HCT116 (cell line): ENCODE data around the gene ARRB2. TPM values are rescaled to one million over a fixed set of nuclear protein-coding genes. Genes with fewer than 3 reads are reported as not detected.

Experiments
- ATAC-seq: fragments of 200-7000 bp; cut with Tn5 transposase; 2 replicates; pipeline ENCODE4 v1.9.1; 2020; ENCODE audit warnings: mild to moderate bottlenecking, moderate library complexity
- BruUV-seq: library from RNA; stranded (reverse); fragments of 400-500 nt; replicated peaks from 2 replicates; lab custom pipeline; 2021; lab: Mats Ljungman, UMichigan
- CTCF ChIA-PET: fragments of 300-600 bp; sonication (Branson Sonifier 250); formaldehyde crosslinking; loops from one replicate; lab custom pipeline; 2021; ENCODE audit warnings: antibody characterized with exemption; lab: Charles Lee
- POLR2A ChIA-PET: fragments of 300-600, 350-600 bp; sonication (Branson Sonifier 250); formaldehyde crosslinking; loops from one replicate; lab custom pipeline; 2021; ENCODE audit warnings: antibody characterized with exemption; lab: Charles Lee
- RAD21 ChIA-PET, 2 experiments: fragments of 300-600 bp; sonication (Branson Sonifier 250); formaldehyde crosslinking; loops; one replicate each; lab custom pipeline; 2023; ENCODE audit warnings: low total read pairs in 2 of 2; ENCODE audit not compliant: uncharacterized antibody in 2 of 2, unreplicated experiment in 2 of 2, low non-redundant PET in 1 of 2; lab: Charles Lee
- DNase-seq: peaks from one replicate; pipeline ENCODE4 v3.0.0-alpha.2; 2010; ENCODE audit warnings: low read depth, low spot score
- H2AFZ ChIP-seq: fragments of 200-600 bp; shearing (Covaris generic), sonication (generic); 2 replicates; pipeline ENCODE4 v1.6.1; 2017; ENCODE audit warnings: low read depth, mixed run types, mixed read lengths, antibody characterized with exemption, low read length; ENCODE audit not compliant: poor library complexity, severe bottlenecking
- H3K27ac ChIP-seq: 2 replicates; pipeline ENCODE4 v1.5.1; 2012; ENCODE audit warnings: low read depth, low read length
- H3K27me3 ChIP-seq: fragments of 200-600 bp; sonication (generic); 2 replicates; pipeline ENCODE4 v1.6.1; 2016; ENCODE audit warnings: mixed run types, low read length, mixed read lengths; ENCODE audit not compliant: insufficient read depth
- H3K36me3 ChIP-seq, 2 experiments: fragments of 200-500 bp in 1 of 2; fragments of 200-600 bp in 1 of 2; sonication (Bioruptor generic) in 1 of 2; sonication (generic) in 1 of 2; 2 replicates each; pipeline versions ENCODE4 v1.5.1 to v1.6.1; 2014 to 2016; ENCODE audit warnings: low read length in 2 of 2, inconsistent platforms in 1 of 2, mixed read lengths in 1 of 2, mixed run types in 1 of 2; ENCODE audit not compliant: insufficient read depth in 2 of 2, control insufficient read depth in 1 of 2
- H3K4me1 ChIP-seq, 2 experiments: fragments of 200-600 bp in 1 of 2; sonication (generic) in 1 of 2; 2 replicates each; pipeline versions ENCODE4 v1.5.1 to v1.6.1; 2012 to 2017; ENCODE audit warnings: low read length in 2 of 2, inconsistent platforms in 1 of 2, mild to moderate bottlenecking in 1 of 2, mixed read lengths in 1 of 2, mixed run types in 1 of 2, moderate library complexity in 1 of 2; ENCODE audit not compliant: insufficient read depth in 2 of 2, control insufficient read depth in 1 of 2
- H3K4me2 ChIP-seq: fragments of 200-600 bp; sonication (generic); 2 replicates; pipeline ENCODE4 v1.6.1; 2017; ENCODE audit warnings: mixed run types, low read length, mixed read lengths
- H3K4me3 ChIP-seq, 2 experiments: fragments of 200-600 bp in 1 of 2; sonication (generic) in 1 of 2; replicated peaks in 1 of 2; 2 replicates each; pipeline ENCODE4 v1.5.1; 2011 to 2016; ENCODE audit warnings: low read length in 2 of 2, control low read depth in 1 of 2, low read depth in 1 of 2, mild to moderate bottlenecking in 1 of 2, mixed read lengths in 1 of 2, mixed run types in 1 of 2
- H3K79me2 ChIP-seq: fragments of 200-600 bp; sonication (generic); 2 replicates; pipeline ENCODE4 v1.6.1; 2017; ENCODE audit warnings: mild to moderate bottlenecking, mixed run types, low read length, moderate library complexity, mixed read lengths; ENCODE audit not compliant: insufficient read depth
- H3K9ac ChIP-seq: fragments of 200-600 bp; sonication (generic); 2 replicates; pipeline ENCODE4 v1.6.1; 2016; ENCODE audit warnings: low read length, mixed read lengths
- H3K9me2 ChIP-seq: fragments of 200-600 bp; sonication (generic), shearing (Covaris generic); 2 replicates; pipeline ENCODE4 v1.6.1; 2017; ENCODE audit warnings: mixed run types, mild to moderate bottlenecking, moderate library complexity; ENCODE audit not compliant: insufficient read depth
- H3K9me3 ChIP-seq, 2 experiments: fragments of 200-500 bp in 1 of 2; fragments of 200-600 bp in 1 of 2; sonication (Bioruptor generic) in 1 of 2; sonication (generic) in 1 of 2; 2 replicates each; pipeline ENCODE4 v1.6.1; 2014 to 2017; ENCODE audit warnings: low read length in 2 of 2, mixed read lengths in 2 of 2, inconsistent platforms in 1 of 2, low read depth in 1 of 2, mild to moderate bottlenecking in 1 of 2, mixed run types in 1 of 2, moderate library complexity in 1 of 2; ENCODE audit not compliant: control insufficient read depth in 1 of 2, insufficient read depth in 1 of 2
- H4K20me1 ChIP-seq: fragments of 200-600 bp; sonication (generic), shearing (Covaris generic); 2 replicates; pipeline ENCODE4 v1.6.1; 2017; ENCODE audit warnings: mixed run types, mild to moderate bottlenecking, moderate library complexity; ENCODE audit not compliant: insufficient read depth
- CBX3 ChIP-seq: IDR thresholded peaks from 2 replicates; pipeline ENCODE4 v1.6.1; 2012; ENCODE audit warnings: low read depth
- CTCF ChIP-seq, 3 experiments: fragments of 200-600 bp in 1 of 3; sonication (generic) in 1 of 3; IDR thresholded peaks in 2 of 3; conservative IDR thresholded peaks in 1 of 3; 2 replicates each; pipeline ENCODE4 v1.5.1; 2012 to 2017; ENCODE audit warnings: low read depth in 2 of 3, low read length in 2 of 3, antibody characterized with exemption in 1 of 3, borderline replicate concordance in 1 of 3, control low read depth in 1 of 3, mild to moderate bottlenecking in 1 of 3, mixed read lengths in 1 of 3, mixed run types in 1 of 3, moderate library complexity in 1 of 3; ENCODE audit not compliant: insufficient read depth in 1 of 3
- EGR1 ChIP-seq: IDR thresholded peaks from 2 replicates; pipeline ENCODE4 v1.6.1; 2012; ENCODE audit warnings: low read depth
- EZH2phosphoT487 ChIP-seq: fragments of 200-600 bp; IDR thresholded peaks from 2 replicates; pipeline ENCODE4 v1.6.1; 2018; ENCODE audit warnings: antibody characterized with exemption, borderline replicate concordance
- FOSL1 ChIP-seq: IDR thresholded peaks from 2 replicates; pipeline ENCODE4 v1.6.1; 2012; ENCODE audit warnings: low read depth
- JUND ChIP-seq: IDR thresholded peaks from 2 replicates; pipeline ENCODE4 v1.6.1; 2012
- POLR2A ChIP-seq: IDR thresholded peaks from 2 replicates; pipeline ENCODE4 v1.7.0; 2011; ENCODE audit warnings: borderline replicate concordance; ENCODE audit not compliant: insufficient read depth, insufficient read length; ENCODE audit errors: extremely low read depth
- RAD21 ChIP-seq: IDR thresholded peaks from 2 replicates; pipeline ENCODE4 v1.6.1; 2012; ENCODE audit warnings: low read depth, mild to moderate bottlenecking
- TCF7L2 ChIP-seq: IDR thresholded peaks from 2 replicates; pipeline ENCODE4 v1.7.0; 2011; ENCODE audit warnings: borderline replicate concordance, inconsistent platforms; ENCODE audit not compliant: insufficient read depth, insufficient read length; ENCODE audit errors: extremely low read depth
- YY1 ChIP-seq: IDR thresholded peaks from 2 replicates; pipeline ENCODE4 v1.6.1; 2011; ENCODE audit warnings: low read length, low read depth, moderate library complexity, mild to moderate bottlenecking; ENCODE audit not compliant: insufficient replicate concordance; ENCODE audit errors: extremely low read depth
- intact Hi-C: fragments of 100-400 bp; cut with micrococcal nuclease; formaldehyde crosslinking; loops from 2 replicates; pipeline ENCODE4 v1.10.0; 2022
- total RNA-seq: library from RNA; stranded (reverse); gene quantifications from one replicate; pipeline ENCODE4 v1.2.1, GENCODE V29; 2021; ENCODE audit not compliant: unreplicated experiment
- TF ChIP-seq, protein P1 (sequence below): IDR thresholded peaks from 2 replicates; pipeline ENCODE4 v1.6.1; 2012

ARRB2 gene
- total RNA-seq, 1 experiment from 2014 or later: 70.8 TPM

DNA sequence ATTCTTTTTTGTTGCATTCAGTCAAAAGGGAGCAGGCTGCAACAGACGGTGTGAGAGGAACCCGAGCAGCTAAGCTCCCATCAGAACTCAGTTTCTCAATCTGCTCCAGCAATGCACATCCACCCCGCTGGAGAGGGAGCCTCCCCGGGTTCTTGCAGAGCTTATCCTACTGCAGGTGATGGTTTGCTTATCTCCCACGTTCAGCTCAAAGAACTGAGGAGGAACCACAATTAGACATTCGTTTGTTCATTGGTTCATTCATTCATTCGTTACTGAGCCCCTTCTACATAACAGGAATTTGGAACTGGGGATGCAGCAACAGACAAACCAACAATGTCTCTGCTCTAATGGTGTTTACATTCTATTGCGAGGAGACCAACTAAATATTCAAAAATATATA, 46.7 kb upstream of the ARRB2 start (continued):
- TF ChIP-seq TCF7L2: no peak

GRCh38 chr17:4664230-4664629, 46.2 kb upstream of the ARRB2 start:
- RAD21 ChIA-PET: no interaction called here
- POLR2A ChIA-PET: no interaction called here
- no peaks in the 10 kb centered on the region for H3K79me2 ChIP-seq
- no peak overlapping the region for H3K9ac ChIP-seq
- H3K27me3 ChIP-seq: 0 out of 2 replicates have a peak, but pooled peaks cover 4% of the 10 kb centered on the region
- ATAC-seq: no peak
- no peak overlapping the region for H2AFZ ChIP-seq
- no peak overlapping the region for H3K4me3 ChIP-seq
- no peaks in the 10 kb centered on the region for H3K9me2 ChIP-seq
- intact Hi-C loops: no loop called here
- no peak for DNase-seq
- no peaks in the 10 kb centered on the region for H3K4me1 ChIP-seq
- H4K20me1 ChIP-seq: no peaks in the 10 kb centered on the region
- no peak overlapping the region for H3K4me2 ChIP-seq
- no peaks in the 10 kb centered on the region for H3K36me3 ChIP-seq
- H3K27ac ChIP-seq: no peak overlapping the region
- CTCF ChIA-PET: no interaction called here
- TF ChIP-seq CTCF (IDR thresholded peaks at IDR 0.05 in 2 of 3, conservative IDR thresholded peaks at IDR 0.05 in 1 of 3; ENCODE audit: borderline replicate concordance in 1 of 3, insufficient read depth in 1 of 3, low read depth in 2 of 3, low read length in 2 of 3): no peak
- no peak for TF ChIP-seq JUND
- no peak for TF ChIP-seq FOSL1
- no peak for TF ChIP-seq RAD21
- no peak for TF ChIP-seq EZH2phosphoT487
- no peak for TF ChIP-seq CBX3
- TF ChIP-seq EGR1: no peak
- TF ChIP-seq POLR2A: no peak
- TF ChIP-seq, protein P1, sequence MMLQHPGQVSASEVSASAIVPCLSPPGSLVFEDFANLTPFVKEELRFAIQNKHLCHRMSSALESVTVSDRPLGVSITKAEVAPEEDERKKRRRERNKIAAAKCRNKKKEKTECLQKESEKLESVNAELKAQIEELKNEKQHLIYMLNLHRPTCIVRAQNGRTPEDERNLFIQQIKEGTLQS: no peak
- no peak for TF ChIP-seq YY1
- no TSS peak for BruUV-seq
- H3K9me3 ChIP-seq: no peaks in the 10 kb centered on the region
